AG04450 (cell line): ENCODE measurements around the gene BIRC2. TPM values are rescaled to one million over a fixed set of nuclear protein-coding genes. Genes with fewer than 3 reads are reported as not detected.

Source experiments
- CTCF ChIA-PET: fragments of 300-600, 350-600 bp; formaldehyde crosslinking; extraction: SDS; loops from one replicate; lab custom pipeline; 2022; ENCODE audit warnings: antibody characterized with exemption, inconsistent platforms; lab: Charles Lee
- POLR2A ChIA-PET: fragments of 350-600 bp; formaldehyde crosslinking; extraction: SDS; loops from one replicate; lab custom pipeline; 2021; ENCODE audit warnings: antibody characterized with exemption, inconsistent platforms; lab: Yijun Ruan, JAX
- DNase-seq: peaks from one replicate; pipeline ENCODE4 v3.0.0-alpha.2; 2011; ENCODE audit warnings: low read depth, low spot score
- H3K27ac ChIP-seq: one replicate; pipeline ENCODE4 v1.5.1; 2012; ENCODE audit warnings: low read depth, low read length, control low read depth
- H3K27me3 ChIP-seq: one replicate; pipeline ENCODE4 v1.6.0; 2012; ENCODE audit warnings: low read length; ENCODE audit not compliant: control insufficient read depth, insufficient read depth
- H3K4me3 ChIP-seq: 2 replicates; pipeline ENCODE4 v1.5.1; 2011; ENCODE audit warnings: mild to moderate bottlenecking, low read depth, low read length, control low read depth
- H3K9me3 ChIP-seq: 2 replicates; pipeline ENCODE4 v1.5.1; 2012; ENCODE audit warnings: low read length; ENCODE audit not compliant: control insufficient read depth, insufficient read depth
- polyA plus RNA-seq: library from polyadenylated mRNA; depleted of rRNA; stranded (reverse); fragments of >200 nt; gene quantifications from 2 replicates; pipeline ENCODE4 v1.2.3, GENCODE V29; 2011; rRNA removed
- small RNA-seq: library from RNA; depleted of rRNA; stranded (forward); fragments of <200 nt; gene quantifications from one replicate; pipeline ENCODE3, GENCODE V24; 2012; ENCODE audit warnings: low read depth; ENCODE audit not compliant: insufficient read length
- TF ChIP-seq, protein P1 (sequence below): IDR thresholded peaks from 2 replicates; pipeline ENCODE4 v1.5.1; 2011; ENCODE audit warnings: low read depth, low read length, control low read depth, inconsistent platforms

BIRC2 gene
- polyA plus RNA-seq, 1 experiment, result 64.3 TPM

DNA sequence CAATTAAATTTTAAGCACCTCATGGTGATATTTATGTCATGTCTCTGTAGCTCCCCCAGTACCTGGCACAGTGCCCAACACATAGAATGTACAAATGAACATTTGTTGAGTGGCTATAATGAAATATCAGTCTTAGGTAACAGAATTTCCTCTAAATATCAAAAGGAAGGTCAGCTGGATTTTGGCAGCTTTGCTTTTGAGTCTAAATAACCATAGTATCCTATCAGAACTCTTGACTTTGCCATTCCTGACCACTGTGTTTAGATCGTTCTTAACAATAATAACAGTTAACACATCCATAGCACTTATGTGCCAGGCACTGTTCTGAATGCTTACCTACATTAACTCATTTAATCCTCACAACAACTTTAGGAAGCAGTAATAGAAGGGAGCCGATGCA, 79.0 kb downstream of the BIRC2 start:
- Histone ChIP-seq H3K9me3 (no peaks in the 10 kb centered on the region), H3K4me3 (no peak overlapping the region), H3K27me3 (no peaks in the 10 kb centered on the region), H3K27ac (no peak overlapping the region)
- ChIA-PET POLR2A (no interaction called here), CTCF (interaction anchor here (0.7 to 2.4 kb wide), 2 partner anchors 35 to 46 kb away, joined by 5 to 11 read pairs; no protein-coding TSS in a partner anchor)
- TF ChIP-seq, protein P1, sequence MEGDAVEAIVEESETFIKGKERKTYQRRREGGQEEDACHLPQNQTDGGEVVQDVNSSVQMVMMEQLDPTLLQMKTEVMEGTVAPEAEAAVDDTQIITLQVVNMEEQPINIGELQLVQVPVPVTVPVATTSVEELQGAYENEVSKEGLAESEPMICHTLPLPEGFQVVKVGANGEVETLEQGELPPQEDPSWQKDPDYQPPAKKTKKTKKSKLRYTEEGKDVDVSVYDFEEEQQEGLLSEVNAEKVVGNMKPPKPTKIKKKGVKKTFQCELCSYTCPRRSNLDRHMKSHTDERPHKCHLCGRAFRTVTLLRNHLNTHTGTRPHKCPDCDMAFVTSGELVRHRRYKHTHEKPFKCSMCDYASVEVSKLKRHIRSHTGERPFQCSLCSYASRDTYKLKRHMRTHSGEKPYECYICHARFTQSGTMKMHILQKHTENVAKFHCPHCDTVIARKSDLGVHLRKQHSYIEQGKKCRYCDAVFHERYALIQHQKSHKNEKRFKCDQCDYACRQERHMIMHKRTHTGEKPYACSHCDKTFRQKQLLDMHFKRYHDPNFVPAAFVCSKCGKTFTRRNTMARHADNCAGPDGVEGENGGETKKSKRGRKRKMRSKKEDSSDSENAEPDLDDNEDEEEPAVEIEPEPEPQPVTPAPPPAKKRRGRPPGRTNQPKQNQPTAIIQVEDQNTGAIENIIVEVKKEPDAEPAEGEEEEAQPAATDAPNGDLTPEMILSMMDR, result no peak
- no peak for DNase-seq

DNA sequence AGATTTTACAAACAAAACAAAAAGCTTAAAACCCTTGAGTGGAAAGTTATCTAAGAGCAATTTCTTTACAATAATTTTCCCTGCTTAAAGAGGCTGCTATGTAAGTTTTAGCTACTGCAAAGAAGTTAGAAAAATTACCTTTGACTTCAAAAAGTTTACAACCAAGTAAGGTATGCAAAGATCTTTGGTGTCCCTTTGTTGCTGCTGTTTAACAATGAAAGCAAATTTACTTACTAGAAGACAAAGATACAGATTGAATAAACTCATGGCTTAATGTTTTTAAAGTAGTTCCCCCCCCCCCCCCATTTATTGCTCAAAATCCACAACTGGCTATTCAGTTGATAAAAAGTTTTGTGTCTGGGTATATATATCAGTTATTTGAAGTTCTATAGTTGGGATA, 79.6 kb downstream of the BIRC2 start:
- H3K9me3 ChIP-seq, result no peaks in the 10 kb centered on the region
- ChIA-PET CTCF (interaction anchor here (0.7 to 2.4 kb wide), 2 partner anchors 36 to 45 kb away, joined by 5 to 11 read pairs; no protein-coding TSS in a partner anchor), POLR2A (interaction anchor here (0.7 kb wide), 1 partner anchor 259 kb away, joined by 3 read pairs; no protein-coding TSS in a partner anchor)
- no peak for DNase-seq
- no peak overlapping the region for H3K27ac ChIP-seq
- H3K4me3 ChIP-seq, result no peak overlapping the region
- no peaks in the 10 kb centered on the region for H3K27me3 ChIP-seq
- TF ChIP-seq, protein P1, result no peak

DNA sequence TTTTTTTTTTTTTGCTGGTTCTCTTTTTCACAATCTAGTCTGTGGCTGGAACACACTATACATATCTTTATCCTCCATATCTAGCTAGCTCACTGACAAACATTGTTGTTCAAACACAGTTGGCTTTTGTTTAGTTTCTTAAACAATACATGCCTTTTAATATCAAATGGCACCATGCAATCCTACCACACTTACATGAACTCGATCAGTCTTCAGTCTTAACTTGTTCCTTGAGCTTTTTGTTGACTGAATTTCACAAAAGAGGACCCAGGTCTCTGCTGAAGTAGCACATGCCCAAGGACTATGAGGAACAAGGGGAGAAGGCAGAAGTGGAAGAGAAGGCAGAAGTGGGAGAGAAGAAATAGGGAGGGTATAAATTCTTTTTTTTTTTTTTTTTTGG, 80.1 kb downstream of the BIRC2 start:
- DNase-seq, result no peak
- CTCF ChIA-PET, result interaction anchor here (0.7 to 2.4 kb wide), 2 partner anchors 18 to 36 kb away, joined by 3 to 11 read pairs; no protein-coding TSS in a partner anchor
- POLR2A ChIA-PET, result interaction anchor here (0.7 kb wide), 1 partner anchor 258 kb away, joined by 3 read pairs; no protein-coding TSS in a partner anchor

More for the DNA sequence above, 80.1 kb downstream of the BIRC2 start:
- no peaks in the 10 kb centered on the region for H3K27me3 ChIP-seq
- no peaks in the 10 kb centered on the region for H3K9me3 ChIP-seq
- TF ChIP-seq, protein P1, result no peak
- H3K4me3 ChIP-seq, result no peak overlapping the region
- no peak overlapping the region for H3K27ac ChIP-seq

Small RNA genes within 50 kb of the gene (small RNA-seq; reads per million reads assigned to genes)
- gene AP000942.3, result not detected
- not detected for gene AP000942.4
- gene RNU6-952P, result not detected

Other genes with a start within 250 kb of the BIRC2 start
- 117 and 144 TPM in 2 replicates for gene YAP1, start 236.8 kb upstream of the BIRC2 start, polyA plus RNA-seq
- 2.8 and 3.5 TPM in 2 replicates for gene BIRC3, start 29.7 kb upstream of the BIRC2 start, polyA plus RNA-seq
- 287 and 434 TPM in 2 replicates for gene TMEM123, start 105.6 kb downstream of the BIRC2 start, polyA plus RNA-seq
- gene MMP7, start 183.5 kb downstream of the BIRC2 start, polyA plus RNA-seq, result not detected in 2 replicates